GM04504 (cell line): ENCODE results near the gene RBBP4.

Experiments
- DNase-seq: peaks from one replicate; pipeline ENCODE4 v3.0.0-alpha.2; 2012; ENCODE audit warnings: low read depth

RBBP4 gene

DNA sequence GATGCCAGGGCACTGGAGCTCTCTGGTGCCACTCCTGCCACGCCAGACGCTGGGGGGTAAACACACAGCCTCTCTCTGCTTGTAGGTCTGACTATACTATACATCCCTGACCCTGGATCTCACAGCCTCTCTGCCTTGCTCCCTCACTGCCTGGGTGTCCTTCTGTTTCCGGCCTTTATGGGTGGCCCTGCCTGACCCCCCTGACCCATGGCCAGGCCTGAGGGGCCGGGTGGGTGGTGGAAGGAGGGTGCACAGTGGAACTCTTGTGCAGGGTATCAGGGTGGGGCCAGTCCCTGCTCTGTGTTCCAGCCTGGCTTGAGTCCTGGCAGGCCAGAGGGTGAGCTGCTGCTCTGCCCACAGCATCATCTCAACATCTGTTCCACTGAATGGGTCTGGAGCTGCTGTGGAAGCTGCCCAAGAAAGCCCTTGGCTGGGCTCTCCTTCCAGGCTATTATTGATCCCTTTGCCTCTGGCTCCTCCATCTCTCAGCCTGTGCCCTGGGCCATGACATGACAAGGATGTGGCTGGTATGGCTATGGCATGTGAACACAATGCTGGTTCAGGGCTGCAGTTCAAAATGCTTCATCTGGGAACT is 68.8 kb downstream of the RBBP4 start:
- no peak for DNase-seq

- peak; percentile 90 for DNase-seq
Measured at GRCh38 chr1:32724678-32725614, 73.9 kb downstream of the RBBP4 start.

DNA sequence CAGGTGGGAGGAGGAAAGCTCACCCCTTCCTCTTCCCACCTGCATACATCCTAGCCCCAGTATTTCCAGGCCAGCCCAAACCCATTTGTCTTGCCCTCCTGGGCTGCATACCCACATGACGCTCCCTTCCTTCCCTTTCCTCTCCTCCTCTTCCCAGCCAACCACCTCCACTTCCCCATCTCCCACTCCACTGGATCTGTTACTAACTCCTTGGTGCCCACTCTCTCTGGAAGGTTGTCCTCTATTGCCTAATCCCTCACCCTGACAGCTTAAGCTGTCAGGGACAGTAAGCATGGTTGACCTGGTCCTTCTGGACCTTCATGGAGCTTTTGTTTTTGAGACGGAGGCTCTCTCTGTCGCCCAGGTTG is 74.6 kb downstream of the RBBP4 start:
- DNase-seq = no peak

- no peak for DNase-seq
Measured at GRCh38 chr1:32727876-32728275, 76.9 kb downstream of the RBBP4 start.

GRCh38 chr1:32728413-32729077 is 77.5 kb downstream of the RBBP4 start:
- no peak for DNase-seq

- DNase-seq = no peak
Measured at GRCh38 chr1:32729254-32730046, 78.4 kb downstream of the RBBP4 start.

DNA sequence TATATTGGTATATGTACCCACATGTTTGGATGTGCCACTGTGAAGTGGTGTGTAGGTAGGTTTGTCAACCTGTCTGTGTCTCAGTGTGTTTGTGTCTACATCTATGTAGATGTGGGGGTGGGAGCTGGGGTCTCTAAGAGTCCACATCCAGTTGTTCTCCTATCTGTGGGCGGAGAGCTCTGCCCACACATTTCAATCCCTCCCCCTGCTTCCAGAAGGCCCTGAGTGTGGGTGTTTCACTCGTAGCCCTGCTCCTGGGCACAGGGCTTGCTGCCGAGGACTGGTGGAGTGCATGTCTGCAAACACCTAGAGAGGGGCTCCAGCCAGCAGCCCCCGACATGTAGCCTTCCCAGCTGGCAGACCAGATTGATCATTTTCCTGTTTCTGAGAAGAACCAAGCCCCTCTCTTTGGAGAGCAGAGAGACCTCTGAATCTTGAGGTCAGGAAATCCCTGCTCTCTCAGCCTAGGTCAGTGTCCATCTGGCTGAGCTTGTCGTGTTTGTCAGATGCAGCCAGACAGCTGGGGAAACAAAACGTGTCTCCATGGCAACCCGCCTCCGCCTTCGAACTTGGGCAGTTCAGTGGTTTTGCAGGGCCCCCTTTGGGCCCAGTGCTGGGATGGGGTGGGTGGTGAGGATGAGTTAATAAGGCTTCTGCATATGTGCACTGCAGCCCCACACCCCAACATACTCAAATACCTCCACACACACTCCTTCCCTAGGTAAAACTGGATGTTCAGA is 82.7 kb downstream of the RBBP4 start:
- DNase-seq = no peak
